PC-3 (cell line): ENCODE measurements around the gene MAPRE3. TPM values are rescaled to one million over a fixed set of nuclear protein-coding genes. Genes with fewer than 3 reads are reported as not detected.
A peak's percentile ranks its signal among the peaks of the same experiment; 100 is the strongest.

Source experiments
- ATAC-seq: fragments of 200-7000 bp; cut with Tn5 transposase; 2 replicates; pipeline ENCODE4 v1.9.1; 2020; ENCODE audit warnings: mild to moderate bottlenecking, moderate library complexity
- BruUV-seq: library from RNA; stranded (reverse); fragments of 400-500 nt; replicated peaks from 2 replicates; lab custom pipeline; 2021; lab: Mats Ljungman, UMichigan
- CTCF ChIA-PET: fragments of 300-600 bp; sonication (Branson Sonifier 250); formaldehyde crosslinking; loops from one replicate; lab custom pipeline; 2022; ENCODE audit warnings: antibody characterized with exemption; lab: Charles Lee
- POLR2A ChIA-PET: fragments of 300-600 bp; sonication (Branson Sonifier 250); formaldehyde crosslinking; loops from one replicate; lab custom pipeline; 2022; ENCODE audit warnings: antibody characterized with exemption; ENCODE audit not compliant: unreplicated experiment; lab: Charles Lee
- DNase-seq: peaks from one replicate; pipeline ENCODE4 v3.0.0-alpha.2; 2015
- H2AFZ ChIP-seq: fragments of 300-600 bp; sonication (generic); 2 replicates; pipeline ENCODE4 v1.6.0; 2016; ENCODE audit warnings: antibody characterized with exemption, low read length
- H3F3A ChIP-seq: fragments of 300-600 bp; sonication (generic); one replicate; pipeline ENCODE4 v1.6.0; 2017; ENCODE audit warnings: antibody characterized with exemption, low read length, control low read depth, mild to moderate bottlenecking; ENCODE audit not compliant: unreplicated experiment
- H3K27ac ChIP-seq: fragments of 300-600 bp; sonication (generic); 2 replicates; pipeline ENCODE4 v1.5.1; 2016; ENCODE audit warnings: mild to moderate bottlenecking, low read length
- H3K27me3 ChIP-seq: fragments of 300-600 bp; sonication (generic); 2 replicates; pipeline ENCODE4 v1.6.1; 2016; ENCODE audit warnings: low read length, mixed read lengths
- H3K36me3 ChIP-seq: fragments of 300-600 bp; sonication (generic); 2 replicates; pipeline ENCODE4 v1.6.1; 2016; ENCODE audit warnings: low read depth, mixed run types, low read length, mixed read lengths
- H3K4me1 ChIP-seq: fragments of 300-600 bp; sonication (generic); 2 replicates; pipeline ENCODE4 v1.5.1; 2016; ENCODE audit warnings: low read length; ENCODE audit not compliant: insufficient read depth
- H3K4me2 ChIP-seq: fragments of 300-600 bp; sonication (generic); 2 replicates; pipeline ENCODE4 v1.6.0; 2016; ENCODE audit warnings: low read length
- H3K4me3 ChIP-seq: fragments of 300-600 bp; sonication (generic); 2 replicates; pipeline ENCODE4 v1.5.1; 2016; ENCODE audit warnings: mild to moderate bottlenecking, low read length, mixed read lengths
- H3K79me2 ChIP-seq: fragments of 300-600 bp; sonication (generic); 2 replicates; pipeline ENCODE4 v1.6.1; 2017; ENCODE audit warnings: low read length, mixed read lengths
- H3K9ac ChIP-seq: fragments of 300-600 bp; sonication (generic); 2 replicates; pipeline ENCODE4 v1.6.0; 2016; ENCODE audit warnings: mild to moderate bottlenecking, low read length
- H3K9me2 ChIP-seq: fragments of 300-600 bp; sonication (generic); replicated peaks from 2 replicates; pipeline ENCODE4 v1.6.1; 2016; ENCODE audit warnings: mixed run types, low read length, mixed read lengths
- H3K9me3 ChIP-seq: fragments of 300-600 bp; sonication (generic); 2 replicates; pipeline ENCODE4 v1.6.1; 2016; ENCODE audit warnings: low read length, mixed read lengths
- H4K20me1 ChIP-seq: fragments of 300-600 bp; sonication (generic); 2 replicates; pipeline ENCODE4 v1.6.1; 2016; ENCODE audit warnings: low read length, mixed read lengths
- CTCF ChIP-seq: fragments of 300-600 bp; sonication (generic); conservative IDR thresholded peaks from 2 replicates; pipeline ENCODE4 v1.5.1; 2017; ENCODE audit warnings: antibody characterized with exemption, low read depth, mild to moderate bottlenecking, low read length
- EZH2 ChIP-seq: fragments of 300-600 bp; sonication (generic); IDR thresholded peaks from one replicate; pipeline ENCODE4 v1.6.1; 2017; ENCODE audit warnings: antibody characterized with exemption, mild to moderate bottlenecking, low read length; ENCODE audit not compliant: unreplicated experiment
- EZH2phosphoT487 ChIP-seq: fragments of 300-600 bp; sonication (generic); IDR thresholded peaks from 2 replicates; pipeline ENCODE4 v1.6.1; 2018; ENCODE audit warnings: mild to moderate bottlenecking, antibody characterized with exemption, low read length, borderline replicate concordance
- intact Hi-C: fragments of 100-400 bp; cut with micrococcal nuclease; formaldehyde crosslinking; loops from 2 replicates; pipeline ENCODE4 v1.9.0; 2023
- total RNA-seq: library from RNA; depleted of rRNA; stranded (reverse); fragments of >200 nt; gene quantifications from 2 replicates; pipeline ENCODE4 v1.2.3, GENCODE V29; 2014

MAPRE3 gene
- total RNA-seq, 1 experiment from 2014 or later = 11.9 TPM

GRCh38 chr2:26978061-26978596 lies 7.7 kb downstream of the MAPRE3 start:
- no peaks in the 10 kb centered on the region for H3K27me3 ChIP-seq
- H2AFZ ChIP-seq = no peak overlapping the region
- no peaks in the 10 kb centered on the region for H4K20me1 ChIP-seq
- H3K36me3 ChIP-seq = no peaks in the 10 kb centered on the region
- no peak for TF ChIP-seq EZH2
- TF ChIP-seq CTCF = no peak
- TF ChIP-seq EZH2phosphoT487 = no peak
- H3K4me1 ChIP-seq = peaks cover 46% of the 10 kb centered on the region
- peak; percentile 87 for DNase-seq
- ChIA-PET CTCF (no interaction called here), POLR2A (no interaction called here)
- peak overlapping the region; percentile 93 for H3K27ac ChIP-seq
- peak overlapping the region; percentile 32; the same call in 1 of the 2 replicates for H3K9ac ChIP-seq
- H3K79me2 ChIP-seq = peaks cover 62% of the 10 kb centered on the region
- H3K9me3 ChIP-seq = no peaks in the 10 kb centered on the region
- no TSS peak for BruUV-seq
- intact Hi-C loops = no loop called here
- H3K9me2 ChIP-seq = no peaks in the 10 kb centered on the region
- H3K4me3 ChIP-seq = no peak overlapping the region
- peak; percentile 64 for ATAC-seq
- no peaks in the 10 kb centered on the region for H3F3A ChIP-seq
- H3K4me2 ChIP-seq = peak overlapping the region; percentile 60

- Histone ChIP-seq H3K4me1 (peaks cover 46% of the 10 kb centered on the region), H3K9ac (no peak overlapping the region), H3K27ac (no peak overlapping the region), H2AFZ (no peak overlapping the region), H3K79me2 (peaks cover 49% of the 10 kb centered on the region), H3F3A (no peaks in the 10 kb centered on the region), H3K9me2 (no peaks in the 10 kb centered on the region), H3K27me3 (no peaks in the 10 kb centered on the region), H4K20me1 (no peaks in the 10 kb centered on the region), H3K9me3 (no peaks in the 10 kb centered on the region), H3K4me3 (no peak overlapping the region), H3K36me3 (no peaks in the 10 kb centered on the region), H3K4me2 (no peak overlapping the region)
- ChIA-PET POLR2A (no interaction called here), CTCF (no interaction called here)
- BruUV-seq = no TSS peak
- DNase-seq = no peak
- no peak for ATAC-seq
- TF ChIP-seq EZH2phosphoT487 = no peak
- no peak for TF ChIP-seq CTCF
- no peak for TF ChIP-seq EZH2
- intact Hi-C loops = no loop called here
Measured at GRCh38 chr2:26979741-26980140, 9.3 kb downstream of the MAPRE3 start.

- Histone ChIP-seq H3K4me1 (peaks cover 39% of the 10 kb centered on the region), H3K9ac (no peak overlapping the region), H3K79me2 (peaks cover 37% of the 10 kb centered on the region), H3K4me2 (no peak overlapping the region), H3K36me3 (no peaks in the 10 kb centered on the region), H2AFZ (no peak overlapping the region), H3K27ac (no peak overlapping the region), H3K9me2 (no peaks in the 10 kb centered on the region), H3F3A (no peaks in the 10 kb centered on the region), H3K9me3 (no peaks in the 10 kb centered on the region), H4K20me1 (no peaks in the 10 kb centered on the region), H3K4me3 (no peak overlapping the region), H3K27me3 (no peaks in the 10 kb centered on the region)
- TF ChIP-seq CTCF = no peak
- no peak for TF ChIP-seq EZH2phosphoT487
- no peak for TF ChIP-seq EZH2
- DNase-seq (no peak), ATAC-seq (no peak)
- ChIA-PET POLR2A (no interaction called here), CTCF (no interaction called here)
- BruUV-seq = no TSS peak
- intact Hi-C loops = no loop called here
Measured at GRCh38 chr2:26980971-26981370, 10.5 kb downstream of the MAPRE3 start.
